Upper lobe of left lung (tissue), 4 donors: ENCODE measurements around the gene TNFAIP8L2.

Source experiments
- CTCF ChIP-seq, 6 experiments: fragments of 450-650 bp in 4 of 6; fragments of 200-600 bp in 2 of 6; sonication (generic) in 2 of 6; IDR thresholded peaks; one replicate each; pipeline ENCODE4 v1.5.1; 2016 to 2019; ENCODE audit warnings: antibody characterized with exemption in 6 of 6
- POLR2A ChIP-seq, 4 donors: fragments of 450-650 bp; IDR thresholded peaks; one replicate each; pipeline ENCODE4 v1.5.1; 2016 to 2017; ENCODE audit warnings: antibody characterized with exemption in 4 of 4, mild to moderate bottlenecking in 2 of 4
- POLR2AphosphoS5 ChIP-seq, 2 donors: sonication (generic); formaldehyde crosslinking; IDR thresholded peaks; one replicate each; pipeline ENCODE4 v1.5.1; 2017; ENCODE audit warnings: antibody characterized with exemption in 2 of 2

GRCh38 chr1:151135433-151136385, 20.7 kb upstream of the TNFAIP8L2 start:
- TF ChIP-seq CTCF (IDR thresholded peaks at IDR 0.05) (no peak), POLR2AphosphoS5 (IDR thresholded peaks at IDR 0.05) (no peak), POLR2A (IDR thresholded peaks at IDR 0.05) (no peak)
